ENCODE measurements around the gene BTBD1.

DNA sequence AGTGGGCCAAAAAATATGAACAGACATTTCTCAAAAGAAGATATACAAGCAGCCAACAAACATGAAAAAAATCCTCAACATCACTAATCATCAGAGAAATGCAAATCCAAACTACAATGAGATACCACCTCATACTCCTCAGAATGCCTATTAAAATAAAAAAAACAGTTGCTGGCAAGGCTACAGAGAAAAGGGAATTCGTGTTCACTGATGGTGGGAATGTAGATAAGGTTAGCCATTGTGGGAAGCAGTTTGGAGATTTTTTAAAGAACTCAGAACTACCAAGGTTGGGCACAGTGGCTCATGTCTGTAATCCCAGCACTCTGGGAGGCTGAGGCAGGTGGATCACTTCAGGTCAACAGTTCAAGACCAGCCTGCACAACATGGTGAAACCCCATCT lies 27.8 kb downstream of the BTBD1 start:
- TF ChIP-seq GATA2 (IDR thresholded peaks at IDR 0.05; ENCODE audit: low read depth, low read length) (no peak), GATA3 (IDR thresholded peaks at IDR 0.05; ENCODE audit: low read depth, low read length) (no peak)
